A673 (cell line): ENCODE results near the gene PCDHGB6. TPM values are rescaled to one million over a fixed set of nuclear protein-coding genes. Genes with fewer than 3 reads are reported as not detected.
"Not testable (repeated sequence)": the region's sequence is repeated elsewhere in the genome, so short reads cannot be mapped to it uniquely, and the experiment has no call there.

Experiments
- BruUV-seq: library from RNA; stranded (reverse); fragments of 400-500 nt; replicated peaks from 2 replicates; lab custom pipeline; 2021; lab: Mats Ljungman, UMichigan
- CTCF ChIA-PET: fragments of 300-600 bp; sonication (Branson Sonifier 250); formaldehyde crosslinking; loops from one replicate; lab custom pipeline; 2022; ENCODE audit warnings: antibody characterized with exemption; lab: Charles Lee
- POLR2A ChIA-PET: fragments of 300-600 bp; sonication (Branson Sonifier 250); formaldehyde crosslinking; loops from one replicate; lab custom pipeline; 2022; ENCODE audit warnings: antibody characterized with exemption; ENCODE audit not compliant: low non-redundant PET; lab: Charles Lee
- DNase-seq: peaks from one replicate; pipeline ENCODE4 v3.0.0-alpha.2; 2015; ENCODE audit warnings: low spot score
- H3K27ac ChIP-seq: fragments of 200-600 bp; sonication (generic); 2 replicates; pipeline ENCODE4 v1.5.1; 2016; ENCODE audit warnings: mixed run types, low read depth, mild to moderate bottlenecking, mixed read lengths, antibody characterized with exemption, low read length; ENCODE audit not compliant: poor library complexity, severe bottlenecking
- H3K27me3 ChIP-seq: fragments of 200-600 bp; sonication (generic); replicated peaks from 2 replicates; pipeline ENCODE4 v1.6.1; 2017; ENCODE audit warnings: mixed run types, low read depth, mild to moderate bottlenecking, mixed read lengths, antibody characterized with exemption, low read length; ENCODE audit not compliant: insufficient read depth, poor library complexity
- H3K36me3 ChIP-seq: fragments of 200-600 bp; sonication (generic); 2 replicates; pipeline ENCODE4 v1.6.1; 2016; ENCODE audit warnings: mixed run types, mild to moderate bottlenecking, mixed read lengths, antibody characterized with exemption, low read length; ENCODE audit not compliant: insufficient read depth, poor library complexity, severe bottlenecking
- H3K4me1 ChIP-seq: fragments of 200-600 bp; sonication (generic); 2 replicates; pipeline ENCODE4 v1.6.1; 2017; ENCODE audit warnings: mixed run types, mild to moderate bottlenecking, mixed read lengths, antibody characterized with exemption, low read length; ENCODE audit not compliant: insufficient read depth, poor library complexity, severe bottlenecking
- H3K4me3 ChIP-seq: fragments of 200-600 bp; sonication (generic); 2 replicates; pipeline ENCODE4 v1.5.1; 2016; ENCODE audit warnings: low read depth, mixed run types, mild to moderate bottlenecking, mixed read lengths, low read length; ENCODE audit not compliant: poor library complexity, severe bottlenecking
- H3K9me3 ChIP-seq: fragments of 200-600 bp; sonication (generic); 2 replicates; pipeline ENCODE4 v1.6.1; 2016; ENCODE audit warnings: mixed run types, low read depth, mild to moderate bottlenecking, mixed read lengths, antibody characterized with exemption, low read length; ENCODE audit not compliant: poor library complexity, severe bottlenecking
- EZH2 ChIP-seq: fragments of 200-600 bp; sonication (generic); IDR thresholded peaks from 2 replicates; pipeline ENCODE4 v1.6.1; 2017; ENCODE audit warnings: borderline replicate concordance, low read depth, mild to moderate bottlenecking, mixed read lengths, antibody characterized with exemption, low read length; ENCODE audit not compliant: poor library complexity, severe bottlenecking
- intact Hi-C: fragments of 100-400 bp; cut with micrococcal nuclease; formaldehyde crosslinking; loops from one replicate; pipeline ENCODE4 v1.10.0; 2022; ENCODE audit not compliant: unreplicated experiment
- total RNA-seq: library from RNA; stranded (reverse); gene quantifications from 2 replicates; pipeline ENCODE4 v1.2.3, GENCODE V29; 2021
- TF ChIP-seq, protein P1 (sequence below): fragments of 300-800, 200-600 bp; sonication (generic); conservative IDR thresholded peaks from 2 replicates; pipeline ENCODE4 v1.5.1; 2017; ENCODE audit warnings: low read depth, mild to moderate bottlenecking, antibody characterized with exemption, low read length, moderate library complexity, mixed read lengths

The PCDHGB6 gene
- total RNA-seq, 1 experiment from 2014 or later, result 4.6 TPM

GRCh38 chr5:141430332-141431113 lies 22.7 kb downstream of the PCDHGB6 start, which contains the start of gene PCDHGA12:
TSS of gene PCDHGA12 (plus strand) at chr5:141430507. CDS start at chr5:141430760, 253 bp downstream.
- no peak for TF ChIP-seq EZH2
- TF ChIP-seq, protein P1, sequence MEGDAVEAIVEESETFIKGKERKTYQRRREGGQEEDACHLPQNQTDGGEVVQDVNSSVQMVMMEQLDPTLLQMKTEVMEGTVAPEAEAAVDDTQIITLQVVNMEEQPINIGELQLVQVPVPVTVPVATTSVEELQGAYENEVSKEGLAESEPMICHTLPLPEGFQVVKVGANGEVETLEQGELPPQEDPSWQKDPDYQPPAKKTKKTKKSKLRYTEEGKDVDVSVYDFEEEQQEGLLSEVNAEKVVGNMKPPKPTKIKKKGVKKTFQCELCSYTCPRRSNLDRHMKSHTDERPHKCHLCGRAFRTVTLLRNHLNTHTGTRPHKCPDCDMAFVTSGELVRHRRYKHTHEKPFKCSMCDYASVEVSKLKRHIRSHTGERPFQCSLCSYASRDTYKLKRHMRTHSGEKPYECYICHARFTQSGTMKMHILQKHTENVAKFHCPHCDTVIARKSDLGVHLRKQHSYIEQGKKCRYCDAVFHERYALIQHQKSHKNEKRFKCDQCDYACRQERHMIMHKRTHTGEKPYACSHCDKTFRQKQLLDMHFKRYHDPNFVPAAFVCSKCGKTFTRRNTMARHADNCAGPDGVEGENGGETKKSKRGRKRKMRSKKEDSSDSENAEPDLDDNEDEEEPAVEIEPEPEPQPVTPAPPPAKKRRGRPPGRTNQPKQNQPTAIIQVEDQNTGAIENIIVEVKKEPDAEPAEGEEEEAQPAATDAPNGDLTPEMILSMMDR, result no peak
- Histone ChIP-seq H3K9me3 (peaks cover 70% of the 10 kb centered on the region), H3K4me3 (no peak within 1 kb of the TSS), H3K27me3 (no peaks in the 10 kb centered on the region), H3K27ac (no peak within 1 kb of the TSS), H3K36me3 (peaks cover 63% of the 10 kb centered on the region), H3K4me1 (no peaks in the 10 kb centered on the region)
- POLR2A ChIA-PET, result interaction anchor here (0.7 kb wide), 1 partner anchor 62 kb away, joined by 9 read pairs; no protein-coding TSS in a partner anchor
- CTCF ChIA-PET, result interaction anchor here (1.2 kb wide), 1 partner anchor 10 kb away, joined by 4 read pairs; the partner anchor contains the start of gene PCDHGA11
- no TSS peak for BruUV-seq
- intact Hi-C loops, result no loop called here
- DNase-seq, result peak; percentile 7

GRCh38 chr5:141431286-141431685 lies 23.5 kb downstream of the PCDHGB6 start:
- Histone ChIP-seq H3K4me3 (no peak overlapping the region), H3K27ac (no peak overlapping the region), H3K9me3 (peaks cover 65% of the 10 kb centered on the region), H3K36me3 (peaks cover 57% of the 10 kb centered on the region), H3K4me1 (no peaks in the 10 kb centered on the region), H3K27me3 (no peaks in the 10 kb centered on the region)
- BruUV-seq, result no TSS peak
- POLR2A ChIA-PET, result no interaction called here
- DNase-seq, result no peak
- no peak for TF ChIP-seq EZH2
- TF ChIP-seq, protein P1, result no peak
- intact Hi-C loops, result no loop called here
- CTCF ChIA-PET, result no interaction called here

GRCh38 chr5:141432308-141432707 lies 24.5 kb downstream of the PCDHGB6 start:
- DNase-seq, H3K4me3 ChIP-seq, intact Hi-C loops, CTCF ChIA-PET, H3K27me3 ChIP-seq, BruUV-seq, H3K27ac ChIP-seq, POLR2A ChIA-PET, H3K4me1 ChIP-seq: not testable (repeated sequence)
- Histone ChIP-seq H3K9me3 (peaks cover 57% of the 10 kb centered on the region), H3K36me3 (peaks cover 46% of the 10 kb centered on the region)

- CTCF ChIA-PET, H3K27me3 ChIP-seq, DNase-seq, BruUV-seq, intact Hi-C loops, H3K27ac ChIP-seq, H3K4me3 ChIP-seq, H3K4me1 ChIP-seq, POLR2A ChIA-PET: not testable (repeated sequence)
- H3K36me3 ChIP-seq, result peaks cover 42% of the 10 kb centered on the region
- peaks cover 53% of the 10 kb centered on the region for H3K9me3 ChIP-seq
These were observed 24.9 kb downstream of the PCDHGB6 start for GRCh38 chr5:141432726-141433125.
